ENCODE measurements around the gene ZNF521. TPM values are rescaled to one million over a fixed set of nuclear protein-coding genes. Genes with fewer than 3 reads are reported as not detected.
A peak's percentile ranks its signal among the peaks of the same experiment; 100 is the strongest.

Gene ZNF521
- total RNA-seq, 1 donor from 2014 or later = 48.0 TPM

DNA sequence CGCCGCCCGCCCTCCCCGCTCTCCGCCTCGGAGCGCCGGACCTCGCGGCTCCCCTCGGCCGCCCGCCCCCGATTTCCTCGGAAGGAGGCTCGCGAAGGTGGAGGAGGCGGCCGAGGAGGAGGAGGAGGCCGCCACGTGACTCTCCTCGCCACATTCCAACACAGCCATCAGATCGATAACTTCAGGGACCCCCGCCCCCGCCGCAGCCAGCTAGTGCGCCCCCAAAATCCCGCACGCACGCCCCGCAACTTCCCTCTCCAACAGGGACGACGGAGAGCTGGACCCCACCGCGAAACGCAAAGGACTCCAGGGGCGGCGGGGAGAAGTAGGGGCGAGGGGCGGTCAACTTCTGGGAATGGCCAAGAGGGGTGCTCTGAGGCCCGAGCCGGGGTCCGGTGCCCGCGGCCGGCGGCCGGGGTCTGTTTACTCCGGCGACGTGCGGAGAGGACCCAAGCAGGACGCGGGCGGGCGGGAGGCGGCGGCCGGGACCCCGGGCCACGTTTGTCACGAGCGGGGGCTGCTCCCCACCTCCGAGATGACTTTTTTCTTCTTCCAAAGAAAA, 2.0 kb downstream of the ZNF521 start:
- H3K27ac Mint-ChIP-seq (ENCODE audit: unreplicated experiment) = peak overlapping the region; percentile 97
- Histone ChIP-seq H3K9me3 (ENCODE audit: insufficient read depth, low read depth, low read length) (no peaks in the 10 kb centered on the region), H3K79me2 (ENCODE audit: insufficient read depth, low read length) (peaks cover 26% of the 10 kb centered on the region), H4K20me1 (ENCODE audit: insufficient read depth, low read length) (peaks cover 5% of the 10 kb centered on the region), H3K4me1 (ENCODE audit: insufficient read depth, low read length) (peaks cover 5% of the 10 kb centered on the region), H3K27ac (ENCODE audit: low read depth, low read length) (peak overlapping the region; percentile 89), H3K36me3 (ENCODE audit: insufficient read depth, low read length) (no peaks in the 10 kb centered on the region), H3K4me2 (ENCODE audit: low read length) (peak overlapping the region; percentile 93), H2AFZ (ENCODE audit: low read depth, low read length) (peak overlapping the region; percentile 67), H3K4me3 (ENCODE audit: insufficient read depth, low read depth, low read length) (peak overlapping the region; percentile 88), H3K9ac (ENCODE audit: low read length) (peak overlapping the region; percentile 88), H3K27me3 (ENCODE audit: insufficient read depth, low read length) (no peaks in the 10 kb centered on the region)
- peak overlapping the region; percentile 98 for H3K4me3 Mint-ChIP-seq (ENCODE audit: unreplicated experiment)
- no peaks in the 10 kb centered on the region for H3K9me3 Mint-ChIP-seq (ENCODE audit: unreplicated experiment)
- no peak for DNase-seq (ENCODE audit: low read depth)
- no peaks in the 10 kb centered on the region for H3K36me3 Mint-ChIP-seq (ENCODE audit: low read depth, unreplicated experiment)
- FAIRE-seq = no peak
- peaks cover 1% of the 10 kb centered on the region for H3K27me3 Mint-ChIP-seq (ENCODE audit: low read depth, unreplicated experiment)
- TF ChIP-seq, protein P1, sequence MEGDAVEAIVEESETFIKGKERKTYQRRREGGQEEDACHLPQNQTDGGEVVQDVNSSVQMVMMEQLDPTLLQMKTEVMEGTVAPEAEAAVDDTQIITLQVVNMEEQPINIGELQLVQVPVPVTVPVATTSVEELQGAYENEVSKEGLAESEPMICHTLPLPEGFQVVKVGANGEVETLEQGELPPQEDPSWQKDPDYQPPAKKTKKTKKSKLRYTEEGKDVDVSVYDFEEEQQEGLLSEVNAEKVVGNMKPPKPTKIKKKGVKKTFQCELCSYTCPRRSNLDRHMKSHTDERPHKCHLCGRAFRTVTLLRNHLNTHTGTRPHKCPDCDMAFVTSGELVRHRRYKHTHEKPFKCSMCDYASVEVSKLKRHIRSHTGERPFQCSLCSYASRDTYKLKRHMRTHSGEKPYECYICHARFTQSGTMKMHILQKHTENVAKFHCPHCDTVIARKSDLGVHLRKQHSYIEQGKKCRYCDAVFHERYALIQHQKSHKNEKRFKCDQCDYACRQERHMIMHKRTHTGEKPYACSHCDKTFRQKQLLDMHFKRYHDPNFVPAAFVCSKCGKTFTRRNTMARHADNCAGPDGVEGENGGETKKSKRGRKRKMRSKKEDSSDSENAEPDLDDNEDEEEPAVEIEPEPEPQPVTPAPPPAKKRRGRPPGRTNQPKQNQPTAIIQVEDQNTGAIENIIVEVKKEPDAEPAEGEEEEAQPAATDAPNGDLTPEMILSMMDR (IDR thresholded peaks at IDR 0.05; ENCODE audit: insufficient read depth, low read depth, low read length) = no peak
- TF ChIP-seq EZH2 (IDR thresholded peaks at IDR 0.05; ENCODE audit: insufficient read depth, low read length) = peak; percentile 4
- peaks cover 17% of the 10 kb centered on the region for H3K4me1 Mint-ChIP-seq (ENCODE audit: low read depth, unreplicated experiment)

DNA sequence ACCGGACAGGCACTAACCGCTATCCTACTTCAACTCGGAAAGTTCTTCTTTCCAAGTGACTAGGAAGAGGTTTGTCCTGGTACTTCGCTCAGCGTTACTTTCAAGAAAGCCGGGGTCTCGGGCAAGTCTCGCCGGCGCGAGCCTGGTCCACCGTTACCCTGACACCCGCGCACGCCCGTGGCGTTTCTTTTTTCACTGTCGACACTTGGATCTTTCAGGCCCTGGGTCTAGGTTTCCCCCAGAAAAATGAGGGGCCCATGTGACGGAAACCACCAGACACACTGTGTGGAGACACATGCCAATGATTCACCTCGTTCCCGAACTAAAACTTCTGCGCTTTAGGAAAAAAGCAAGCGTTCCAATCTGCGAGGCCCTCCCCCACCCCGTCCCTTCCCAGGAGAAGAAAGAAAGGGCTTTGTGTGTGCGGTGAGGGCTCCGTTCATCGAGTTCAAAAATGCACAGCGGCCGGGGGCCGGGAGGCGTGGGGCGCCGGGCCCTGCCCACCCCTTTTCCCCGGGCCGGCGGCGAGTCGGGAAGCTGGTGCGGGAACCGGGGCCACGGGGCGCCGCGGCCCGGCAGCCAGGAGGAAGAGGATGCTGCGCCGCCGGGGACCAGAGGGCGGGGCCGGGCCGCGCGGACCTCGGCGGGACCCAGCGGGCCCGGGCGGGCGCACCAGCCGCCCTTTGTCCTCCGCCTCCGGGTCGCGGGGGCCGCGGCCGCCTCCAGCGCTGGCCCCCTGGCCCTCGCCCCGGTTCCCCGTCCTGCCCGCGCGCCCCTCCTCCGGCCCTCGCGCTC, 2.6 kb downstream of the ZNF521 start:
- peak overlapping the region; percentile 89 for H3K27ac ChIP-seq (ENCODE audit: low read depth, low read length)
- DNase-seq (ENCODE audit: low read depth) = peak; percentile 57

More for the DNA sequence above, 2.6 kb downstream of the ZNF521 start:
- H3K4me1 Mint-ChIP-seq (ENCODE audit: low read depth, unreplicated experiment) = peaks cover 17% of the 10 kb centered on the region
- Histone ChIP-seq H3K27me3 (ENCODE audit: insufficient read depth, low read length) (no peaks in the 10 kb centered on the region), H3K4me2 (ENCODE audit: low read length) (peak overlapping the region; percentile 93), H3K9ac (ENCODE audit: low read length) (peak overlapping the region; percentile 88), H3K9me3 (ENCODE audit: insufficient read depth, low read depth, low read length) (no peaks in the 10 kb centered on the region), H3K4me3 (ENCODE audit: insufficient read depth, low read depth, low read length) (peak overlapping the region; percentile 88), H3K36me3 (ENCODE audit: insufficient read depth, low read length) (no peaks in the 10 kb centered on the region), H3K4me1 (ENCODE audit: insufficient read depth, low read length) (peaks cover 5% of the 10 kb centered on the region), H3K79me2 (ENCODE audit: insufficient read depth, low read length) (peaks cover 31% of the 10 kb centered on the region), H4K20me1 (ENCODE audit: insufficient read depth, low read length) (peaks cover 5% of the 10 kb centered on the region), H2AFZ (ENCODE audit: low read depth, low read length) (peak overlapping the region; percentile 81)
- no peaks in the 10 kb centered on the region for H3K27me3 Mint-ChIP-seq (ENCODE audit: low read depth, unreplicated experiment)
- TF ChIP-seq, protein P1 (IDR thresholded peaks at IDR 0.05; ENCODE audit: insufficient read depth, low read depth, low read length) = no peak
- no peak for TF ChIP-seq EZH2 (IDR thresholded peaks at IDR 0.05; ENCODE audit: insufficient read depth, low read length)
- no peak for FAIRE-seq
- no peaks in the 10 kb centered on the region for H3K36me3 Mint-ChIP-seq (ENCODE audit: low read depth, unreplicated experiment)
- no peaks in the 10 kb centered on the region for H3K9me3 Mint-ChIP-seq (ENCODE audit: unreplicated experiment)
- peak overlapping the region; percentile 96 for H3K27ac Mint-ChIP-seq (ENCODE audit: unreplicated experiment)
- peak overlapping the region; percentile 97 for H3K4me3 Mint-ChIP-seq (ENCODE audit: unreplicated experiment)
